Measurements from ENCODE around the gene TSHB.

TSHB gene

DNA sequence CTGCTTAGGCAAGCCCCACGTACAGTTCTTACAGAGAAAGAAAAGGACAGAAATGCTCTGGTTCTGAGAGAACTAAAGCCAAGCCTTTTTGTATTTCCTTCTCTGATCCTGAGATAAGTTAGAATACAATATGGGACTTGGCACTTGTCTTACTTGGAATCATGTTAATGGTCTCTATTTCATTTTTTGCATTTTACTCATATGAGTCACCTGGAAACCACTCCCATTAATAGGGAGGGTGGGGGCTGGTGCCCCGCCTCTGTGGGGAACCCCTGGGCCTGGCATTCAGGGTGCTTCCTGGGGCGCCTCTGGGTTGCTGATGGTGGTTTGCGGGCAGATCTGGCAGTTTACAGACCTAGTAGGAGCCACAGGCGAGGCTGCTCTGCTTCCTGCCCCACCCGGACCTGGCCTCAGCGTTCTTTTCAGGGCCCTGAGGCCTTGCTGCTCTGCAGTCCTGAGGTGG lies 32.9 kb downstream of the TSHB start:
- no peak for DNase-seq

DNA sequence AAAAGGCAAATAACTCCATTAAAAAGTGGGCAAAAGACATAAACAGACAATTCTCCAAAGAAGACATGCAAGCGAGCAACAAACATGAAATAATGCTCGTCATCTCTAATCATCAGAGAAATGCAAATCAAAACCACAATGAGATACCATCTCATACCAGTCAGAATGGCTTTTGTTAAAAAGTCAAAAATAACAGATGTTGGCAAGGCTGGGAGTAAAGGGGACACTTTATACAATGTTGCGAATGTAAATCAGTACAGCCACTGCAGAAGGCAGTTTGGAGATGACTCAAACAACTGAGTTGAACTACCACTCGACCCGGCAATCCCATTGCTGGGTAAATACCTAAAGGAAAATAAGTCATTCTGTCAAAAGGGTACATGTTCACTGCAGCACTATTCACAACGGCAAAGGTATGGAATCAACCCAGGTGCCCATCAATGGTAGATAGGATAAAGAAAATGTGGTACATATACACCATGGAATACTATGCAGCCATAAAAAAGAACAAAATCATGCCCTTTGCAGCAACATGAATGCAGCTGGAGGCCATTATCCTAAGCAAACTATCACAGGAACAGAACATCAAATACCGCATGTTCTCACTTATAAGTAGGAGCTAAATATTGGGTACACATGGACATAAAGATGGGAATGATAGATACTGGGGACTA lies 33.7 kb downstream of the TSHB start:
- DNase-seq, result no peak

DNA sequence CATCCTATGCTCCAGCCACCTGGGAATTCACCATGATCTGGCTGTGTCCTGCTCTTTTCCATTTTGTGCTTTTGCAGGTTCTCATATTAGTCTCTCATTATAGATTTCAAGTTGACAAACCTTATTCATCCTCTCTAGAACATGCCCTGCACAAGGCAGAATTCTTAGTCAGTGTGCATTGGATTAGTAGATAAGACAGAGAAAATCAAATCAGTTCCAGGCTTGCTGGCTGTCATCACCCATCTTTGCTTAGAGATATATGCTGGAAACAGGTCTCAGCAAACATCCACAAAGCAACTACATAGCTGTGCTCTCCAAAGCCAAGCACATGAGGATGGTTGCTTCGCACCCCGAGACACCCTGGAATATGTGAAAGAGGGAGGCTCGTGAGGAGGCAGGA lies 34.8 kb downstream of the TSHB start:
- DNase-seq, result no peak

- no peak for DNase-seq
Measured at GRCh38 chr1:115065021-115065420, 35.4 kb downstream of the TSHB start.

GRCh38 chr1:115067161-115067859 lies 37.7 kb downstream of the TSHB start:
- no peak for DNase-seq

- no peak for DNase-seq
Measured at GRCh38 chr1:115068826-115069585, 39.4 kb downstream of the TSHB start.

DNA sequence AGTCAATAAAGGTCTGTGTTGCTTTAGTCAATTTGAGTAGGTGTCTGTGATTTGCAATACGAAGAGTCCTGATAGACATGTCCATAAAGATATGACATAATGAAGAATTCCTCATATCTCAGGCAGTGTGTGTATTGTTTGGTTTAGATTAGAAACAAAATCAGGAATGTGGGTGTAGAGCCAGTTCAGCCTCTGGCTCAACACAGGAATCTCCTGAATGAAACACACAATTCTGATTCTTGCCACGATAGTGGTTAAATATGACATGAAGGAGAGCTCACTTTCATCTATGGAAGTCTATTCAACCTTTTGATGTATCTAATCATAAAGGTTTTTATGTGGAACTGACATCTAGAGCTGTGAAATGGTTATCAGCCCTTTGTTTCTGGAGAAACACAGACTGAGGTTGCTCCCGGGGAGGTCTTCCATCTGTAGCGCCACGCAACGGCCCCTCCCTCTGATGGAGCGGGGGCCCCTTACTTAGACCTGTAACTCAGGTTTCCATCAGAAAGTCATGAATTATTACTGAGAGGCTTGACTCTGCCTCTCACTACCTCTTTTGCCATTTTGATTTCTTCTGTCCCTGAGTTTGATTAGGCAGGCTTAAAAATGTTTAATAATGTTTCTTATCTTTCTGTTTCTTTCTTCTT lies 40.2 kb downstream of the TSHB start:
- DNase-seq, result no peak

DNA sequence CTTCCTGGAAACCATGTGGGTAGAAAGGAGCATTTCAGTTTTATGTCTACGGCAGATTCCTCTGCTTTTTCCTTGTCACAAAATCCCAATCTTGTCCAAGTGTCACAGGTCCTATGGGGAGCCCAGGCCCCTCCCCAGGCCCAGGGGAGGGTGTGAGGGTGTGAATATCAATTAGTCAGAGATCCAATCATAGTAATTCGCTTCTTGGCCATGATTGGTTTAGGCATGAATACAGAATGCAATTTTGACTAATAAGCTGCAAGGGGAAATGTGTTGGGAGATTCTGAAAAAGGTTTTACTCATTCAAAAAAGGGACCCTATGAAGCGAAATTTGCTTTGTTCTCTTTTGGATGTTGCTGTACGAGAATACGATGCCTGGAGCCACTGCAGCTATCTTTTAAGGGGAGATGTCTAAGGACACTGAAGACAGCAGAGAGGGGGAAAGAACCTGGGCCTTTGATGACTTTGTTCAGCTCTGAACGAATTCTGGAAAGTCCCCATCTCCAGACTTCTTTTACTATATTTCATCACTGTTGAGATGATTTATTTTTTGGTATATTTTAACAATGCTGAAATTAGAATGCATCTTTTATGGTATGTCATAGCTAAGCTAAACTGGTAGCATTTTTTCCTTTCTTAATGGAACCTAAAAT lies 41.5 kb downstream of the TSHB start:
- no peak for DNase-seq

DNA sequence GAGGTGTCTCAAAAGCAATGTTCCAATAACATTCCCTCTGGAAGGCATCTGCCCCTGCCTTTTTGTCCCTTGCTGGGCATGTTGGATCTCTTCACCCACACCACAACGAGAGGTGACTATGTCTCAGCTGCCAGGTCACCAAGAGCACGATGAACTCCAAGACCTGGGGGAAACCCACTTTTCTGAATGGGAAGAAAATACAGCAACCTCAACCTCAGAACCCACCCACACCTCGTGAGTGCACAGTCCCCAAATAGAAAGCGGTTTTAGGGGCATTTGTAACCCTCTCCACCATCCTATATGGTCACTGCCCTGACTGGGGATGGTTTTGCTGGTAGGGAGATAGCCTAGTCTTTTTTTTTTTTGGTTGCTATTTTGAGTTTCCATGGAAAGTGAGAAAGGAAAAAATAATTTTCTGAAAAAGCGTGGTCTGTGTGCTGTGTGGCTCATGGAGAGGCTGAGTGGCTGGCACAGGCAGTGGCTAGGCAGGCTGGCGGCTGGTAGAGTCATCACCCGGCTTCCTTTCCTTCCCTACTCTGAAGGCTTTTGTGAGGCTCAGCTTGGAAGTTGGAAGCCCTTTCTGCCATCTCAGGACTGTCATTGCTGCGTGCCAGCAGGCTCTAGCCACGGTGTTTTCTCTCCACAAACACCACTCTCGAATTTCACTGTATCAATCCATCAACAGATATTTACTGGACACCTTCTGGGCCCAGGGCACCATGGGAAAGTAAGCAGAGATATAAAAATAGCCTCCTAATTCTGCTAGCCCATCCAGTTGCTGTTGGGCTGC lies 43.9 kb downstream of the TSHB start:
- DNase-seq, result no peak

- no peak for DNase-seq
Measured at GRCh38 chr1:115074839-115075534, 45.4 kb downstream of the TSHB start.

GRCh38 chr1:115076384-115076915 lies 46.8 kb downstream of the TSHB start:
- no peak for DNase-seq

DNA sequence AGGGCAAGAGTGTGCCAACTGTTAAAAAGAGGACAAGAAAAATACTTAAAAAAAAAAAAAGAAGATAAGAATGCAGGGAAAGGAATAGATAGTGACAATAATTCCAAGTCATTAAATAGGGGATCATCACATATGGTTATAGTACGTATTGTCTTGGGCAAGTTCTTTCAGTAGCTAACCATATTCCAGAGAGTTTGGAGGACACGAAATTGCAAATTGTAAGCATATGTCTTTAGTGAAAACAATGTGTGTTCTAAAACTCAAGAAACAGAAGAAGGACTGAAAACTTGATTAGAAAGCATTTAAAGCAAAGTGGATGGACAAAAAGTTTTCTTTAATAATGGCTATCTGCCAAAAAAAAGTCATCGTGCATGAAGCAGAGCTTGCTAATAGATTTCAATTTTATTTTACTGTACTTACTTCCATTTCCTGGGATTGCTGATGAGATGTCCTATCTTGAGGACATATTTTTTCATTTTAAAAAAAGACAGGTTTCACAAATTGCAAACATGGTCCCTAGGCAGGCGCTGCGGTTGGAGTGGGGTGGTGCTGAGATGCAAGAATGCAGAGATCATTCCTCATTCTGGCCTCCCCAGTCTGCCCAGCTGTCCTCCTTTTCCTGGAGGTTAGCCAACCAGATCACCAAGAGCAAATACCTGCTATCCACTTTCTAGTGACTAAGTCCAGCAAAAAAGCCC lies 47.8 kb downstream of the TSHB start:
- DNase-seq, result no peak

DNA sequence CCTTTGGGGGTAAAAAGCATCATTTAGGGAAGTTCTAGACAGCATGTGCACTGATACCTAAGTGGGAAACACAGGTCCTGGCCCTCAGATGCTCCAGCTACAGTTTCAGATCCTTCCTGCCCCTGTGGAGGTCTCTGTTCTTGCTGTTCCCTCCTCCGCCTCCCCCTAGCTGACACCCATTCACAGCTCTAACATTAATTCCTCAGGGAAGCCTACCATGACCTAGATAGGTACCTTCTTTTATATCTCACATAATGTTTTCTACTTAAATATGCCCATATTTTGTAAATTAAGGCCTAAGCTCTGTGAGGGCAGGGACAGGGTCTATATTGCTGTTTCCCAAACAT lies 48.3 kb downstream of the TSHB start:
- DNase-seq, result no peak

DNA sequence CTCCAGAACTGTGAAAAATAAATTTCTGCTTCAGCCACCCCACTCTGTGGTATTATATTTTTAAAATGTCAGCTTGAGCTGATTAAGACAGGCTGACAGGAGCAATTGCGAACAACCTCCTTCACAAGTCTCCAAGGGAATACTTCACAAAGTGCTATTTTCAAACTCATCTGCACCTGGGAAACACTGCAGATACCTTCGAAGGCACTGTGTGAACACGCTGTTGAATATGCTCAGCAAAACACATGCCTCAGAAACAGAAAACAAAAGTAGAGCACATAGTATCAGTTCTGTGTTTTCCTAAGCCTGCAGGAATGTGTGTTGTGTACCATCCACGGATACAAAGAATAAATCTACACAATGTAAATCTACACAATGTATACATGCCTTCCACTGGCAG lies 49.1 kb downstream of the TSHB start:
- no peak for DNase-seq

GRCh38 chr1:115082949-115083348 lies 53.3 kb downstream of the TSHB start:
- no peak for DNase-seq

Measured in SHP77 treated with DMSO at 0.1 percent for 48 hours (cell line).